DMS53 (cell line): Measurements from ENCODE around the gene EDNRB.
"Not testable (repeated sequence)": the region's sequence is repeated elsewhere in the genome, so short reads cannot be mapped to it uniquely, and the experiment has no call there.

ENCODE experiments used
- DNase-seq: peaks from one replicate; lab custom pipeline; 2025; lab: John Stamatoyannopoulos, UW

Gene EDNRB

DNA sequence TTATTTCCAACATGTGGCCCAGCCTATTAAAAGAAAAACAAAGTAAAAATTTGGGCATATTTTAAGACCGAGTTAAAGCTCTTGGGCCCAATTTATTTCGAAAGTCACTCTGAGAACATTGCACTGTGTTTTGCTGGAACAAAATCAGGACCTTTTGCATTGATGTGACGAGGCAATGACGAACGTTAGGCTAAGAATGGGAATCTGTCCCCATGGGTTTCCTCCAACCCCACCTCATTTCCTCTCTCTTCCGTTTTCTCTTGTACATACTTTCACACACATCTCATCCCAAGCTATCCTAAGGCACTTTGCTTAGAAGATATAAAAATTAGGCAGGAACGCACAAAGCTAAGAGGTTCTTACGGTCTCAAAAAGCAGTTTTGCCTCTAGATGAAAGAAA, 22.1 kb downstream of the EDNRB start:
- DNase-seq, result no peak

GRCh38 chr13:77894743-77895142, 23.9 kb downstream of the EDNRB start:
- no peak for DNase-seq

GRCh38 chr13:77893066-77893465, 25.6 kb downstream of the EDNRB start:
- DNase-seq, result no peak

DNA sequence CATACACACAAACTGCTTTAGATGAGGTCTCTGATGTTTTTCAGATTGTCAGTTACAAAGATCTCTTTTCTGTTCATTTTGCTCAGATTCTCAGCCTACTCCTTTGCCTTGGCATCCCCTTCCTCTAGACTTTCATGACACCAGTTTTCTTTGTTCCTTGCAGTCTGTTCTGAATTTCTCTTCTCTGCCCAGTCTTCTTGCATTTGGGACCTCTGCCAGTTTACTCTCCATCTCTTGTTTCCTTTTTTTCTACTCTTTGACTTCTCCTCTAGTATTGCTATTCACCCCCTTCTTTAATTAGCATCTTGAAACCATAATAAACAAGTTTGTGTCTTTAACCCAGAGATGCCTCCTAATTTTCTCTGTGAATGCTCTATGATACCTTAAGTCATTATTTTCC, 26.1 kb downstream of the EDNRB start:
- DNase-seq, result no peak

DNA sequence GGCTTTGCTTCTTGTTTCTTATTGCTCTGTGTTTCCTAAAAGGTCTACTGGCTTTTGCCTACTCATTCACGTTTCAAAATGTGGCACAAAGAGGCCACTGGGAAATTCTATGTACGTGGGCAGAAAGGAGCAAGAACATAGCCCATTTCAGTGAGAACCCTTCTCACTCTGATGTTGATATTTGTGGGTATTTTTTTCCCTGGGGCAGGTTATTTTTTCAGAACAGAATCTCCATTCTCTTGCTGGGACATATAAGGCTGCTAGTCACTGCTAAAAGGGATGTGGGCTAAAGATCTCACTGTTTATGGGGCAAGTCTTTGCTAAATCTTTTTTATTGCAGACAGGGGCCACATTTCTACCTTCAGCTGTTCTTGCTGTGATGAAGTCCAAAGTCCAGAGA, 27.1 kb downstream of the EDNRB start:
- no peak for DNase-seq

DNA sequence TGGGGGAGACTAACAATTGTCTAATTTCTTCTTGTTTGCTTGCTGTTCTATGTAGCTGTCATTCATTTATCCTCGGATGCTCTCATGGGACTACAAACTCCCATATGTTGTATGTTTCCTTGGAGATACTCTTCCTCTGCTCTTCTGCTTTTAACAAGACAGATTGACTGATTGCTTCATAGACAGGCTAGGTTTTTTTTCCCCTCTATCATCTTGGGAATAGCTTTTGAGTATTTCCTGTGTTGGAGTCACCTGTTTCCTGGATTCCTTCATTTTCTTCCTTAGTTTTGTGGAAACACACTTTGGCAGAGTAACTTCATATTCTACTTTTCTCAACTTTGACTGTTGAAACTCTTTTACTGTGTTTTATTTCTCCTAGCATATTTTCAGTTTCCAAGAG, 27.6 kb downstream of the EDNRB start:
- DNase-seq, result no peak

DNA sequence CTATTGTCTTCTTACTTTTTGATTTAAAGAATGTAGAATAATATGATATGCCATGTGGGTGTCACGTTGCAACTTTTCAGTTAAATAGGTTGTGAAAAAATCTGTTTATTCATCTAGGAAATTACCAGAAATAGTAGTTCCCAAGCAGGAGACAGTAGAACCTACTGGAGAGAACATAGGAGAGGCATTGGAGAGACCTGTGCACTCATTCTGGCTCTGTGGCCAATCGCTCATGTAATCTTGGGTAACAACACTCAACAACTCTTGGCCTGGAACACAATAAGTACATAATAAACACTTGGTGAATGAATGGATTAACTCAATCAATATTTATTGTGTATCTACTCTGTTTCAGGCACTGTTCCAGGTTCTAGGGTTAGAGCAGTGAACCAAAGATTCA, 35.3 kb downstream of the EDNRB start:
- DNase-seq, result peak; percentile 62

GRCh38 chr13:77878190-77878589, 40.4 kb downstream of the EDNRB start:
- DNase-seq, result no peak

DNA sequence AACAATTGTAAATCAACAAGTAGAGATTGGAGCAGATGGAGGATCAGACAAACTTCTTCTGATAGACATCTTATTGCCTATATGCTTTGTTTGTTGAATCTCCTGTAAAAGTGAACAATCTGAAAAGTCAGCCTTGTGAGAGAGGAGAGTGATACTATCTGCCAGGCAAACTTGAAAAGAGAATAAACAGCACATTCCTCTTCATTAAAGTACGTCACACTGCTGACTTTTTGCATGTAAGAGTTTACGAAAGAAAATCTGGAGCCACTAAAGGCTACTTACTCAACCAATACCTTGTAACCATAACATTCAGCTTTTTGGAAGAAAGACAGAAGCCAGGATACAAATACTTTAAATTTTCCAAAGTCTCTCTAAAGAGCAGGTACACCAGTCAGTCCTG, 42.5 kb downstream of the EDNRB start:
- no peak for DNase-seq

DNA sequence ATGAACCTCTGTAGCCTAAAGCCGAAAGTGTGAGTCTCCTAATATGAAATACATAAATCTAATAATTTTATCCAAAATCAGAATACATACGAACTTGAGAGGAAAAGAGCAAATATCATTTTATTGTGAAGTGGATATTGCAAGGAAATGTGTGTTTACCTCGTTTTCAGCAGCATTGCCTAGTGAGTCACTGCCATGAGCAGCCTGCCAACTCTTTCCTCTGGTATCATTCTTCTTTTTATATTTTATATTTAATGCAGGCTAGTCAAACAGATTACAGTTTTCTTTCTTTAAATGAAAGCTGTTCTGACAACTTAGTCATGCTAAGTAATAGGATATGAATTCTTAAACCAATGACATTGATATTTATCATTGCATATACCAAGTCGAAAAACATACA, 44.2 kb downstream of the EDNRB start:
- DNase-seq, result no peak

- DNase-seq, result no peak
Measured at GRCh38 chr13:77872995-77873394, 45.6 kb downstream of the EDNRB start.

GRCh38 chr13:77871596-77871995, 47.0 kb downstream of the EDNRB start:
- no peak for DNase-seq

DNA sequence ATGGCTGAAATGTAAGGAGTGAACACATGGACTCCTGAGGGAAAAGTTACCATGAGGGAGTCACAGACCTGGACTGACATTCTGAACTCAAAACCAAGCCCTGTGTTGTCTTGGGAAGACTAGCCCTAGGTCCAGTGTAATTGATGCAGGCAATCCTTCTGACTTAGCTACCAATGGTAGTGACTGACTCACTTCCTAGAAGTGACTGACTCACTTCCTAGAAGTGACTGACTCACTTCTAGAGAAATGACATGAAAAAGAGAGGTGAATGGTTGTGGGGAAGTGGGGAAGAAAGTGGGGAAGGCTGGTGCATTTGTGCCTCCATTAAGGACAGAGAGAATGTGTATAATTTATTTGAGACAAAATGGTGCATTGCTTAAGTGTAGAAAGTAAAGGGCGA, 49.9 kb downstream of the EDNRB start:
- DNase-seq, result no peak

- DNase-seq, result no peak
Measured at GRCh38 chr13:77866971-77867370, 51.7 kb downstream of the EDNRB start.

GRCh38 chr13:77865622-77866021, 53.0 kb downstream of the EDNRB start:
- no peak for DNase-seq

GRCh38 chr13:77863144-77863543, 55.5 kb downstream of the EDNRB start:
- DNase-seq, result no peak

GRCh38 chr13:77861741-77862140, 56.9 kb downstream of the EDNRB start:
- DNase-seq, result no peak

- no peak for DNase-seq
Measured at GRCh38 chr13:77860507-77860981, 58.1 kb downstream of the EDNRB start.

DNA sequence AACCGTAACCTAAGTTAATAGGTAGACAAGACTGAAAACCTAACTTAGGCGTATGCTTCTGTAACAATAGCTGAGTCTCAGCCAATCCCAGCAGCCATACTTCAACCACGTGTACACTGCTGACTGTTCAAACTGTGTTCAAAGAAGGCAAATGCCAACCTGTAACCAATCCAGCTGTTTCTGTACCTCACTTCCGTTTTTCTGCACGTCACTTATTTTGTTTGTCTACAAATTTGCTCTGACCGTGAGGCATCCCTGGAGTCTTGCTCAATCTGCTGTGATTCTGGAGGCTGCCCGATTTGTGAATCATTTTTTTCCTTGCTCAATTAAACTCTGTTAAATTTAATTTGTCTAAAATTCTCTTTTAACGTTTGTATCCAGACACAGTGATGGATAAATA, 59.2 kb downstream of the EDNRB start:
- DNase-seq, result no peak

DNA sequence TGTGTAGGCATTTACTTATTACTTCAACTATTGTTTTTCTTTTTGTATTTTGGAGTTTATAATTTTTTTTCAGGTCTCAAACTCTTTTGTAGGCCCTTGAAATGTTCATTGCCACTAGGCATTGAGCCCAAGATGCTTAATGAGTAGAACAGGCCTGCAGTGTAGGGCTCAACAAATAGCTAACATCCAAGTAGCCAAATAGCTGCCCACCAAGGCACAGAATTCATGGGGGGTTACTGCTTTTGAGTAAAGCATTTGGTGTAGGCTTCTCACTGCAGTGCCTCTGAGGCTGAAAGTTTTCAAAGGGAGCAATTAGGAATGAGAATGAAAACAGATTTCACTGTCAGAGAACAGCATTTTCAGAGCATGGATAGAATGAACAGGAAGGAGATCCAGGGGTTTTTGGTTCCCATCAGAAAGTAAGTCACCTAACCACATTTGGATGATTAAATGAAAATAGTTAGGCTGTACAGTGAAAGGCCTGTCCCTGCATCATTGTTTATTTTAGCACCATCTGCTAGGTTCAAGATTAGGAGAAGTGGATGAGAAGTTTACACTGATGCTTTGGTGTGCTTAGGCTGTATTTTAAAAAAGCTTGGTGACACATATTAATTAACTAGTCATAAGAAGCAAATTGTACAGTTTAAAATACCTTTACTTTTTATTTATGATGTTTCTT, 61.0 kb downstream of the EDNRB start:
- DNase-seq, result peak; percentile 1

DNA sequence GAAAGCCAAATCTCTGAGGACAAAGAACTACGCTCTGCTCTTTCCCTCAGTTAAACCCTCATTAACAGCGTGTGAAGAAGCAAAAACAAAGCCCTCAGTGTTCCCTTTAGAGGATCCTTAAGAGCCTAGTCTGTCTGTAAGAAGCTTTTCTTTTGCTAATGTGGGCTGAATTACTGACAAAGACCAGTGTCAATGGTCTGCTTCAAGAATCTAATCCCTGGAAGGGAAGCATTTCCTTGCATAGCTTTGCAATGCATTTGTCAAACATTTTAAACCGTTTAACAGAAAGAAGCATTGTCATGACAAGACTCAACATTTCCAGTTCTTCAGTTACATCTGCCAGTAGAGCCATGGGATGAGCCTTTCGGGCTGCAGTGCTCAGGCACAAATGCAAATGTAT, 64.9 kb downstream of the EDNRB start:
- DNase-seq, result no peak

GRCh38 chr13:77848050-77848449, 70.6 kb downstream of the EDNRB start:
- not testable (repeated sequence) for DNase-seq

GRCh38 chr13:77846173-77846572, 72.5 kb downstream of the EDNRB start:
- DNase-seq, result no peak
